EH (cell line): ENCODE results near the gene ACOT12.

Experiments
- DNase-seq: peaks from one replicate; pipeline ENCODE4 v3.0.0-alpha.2; 2015; ENCODE audit warnings: low read depth

ACOT12 gene

DNA sequence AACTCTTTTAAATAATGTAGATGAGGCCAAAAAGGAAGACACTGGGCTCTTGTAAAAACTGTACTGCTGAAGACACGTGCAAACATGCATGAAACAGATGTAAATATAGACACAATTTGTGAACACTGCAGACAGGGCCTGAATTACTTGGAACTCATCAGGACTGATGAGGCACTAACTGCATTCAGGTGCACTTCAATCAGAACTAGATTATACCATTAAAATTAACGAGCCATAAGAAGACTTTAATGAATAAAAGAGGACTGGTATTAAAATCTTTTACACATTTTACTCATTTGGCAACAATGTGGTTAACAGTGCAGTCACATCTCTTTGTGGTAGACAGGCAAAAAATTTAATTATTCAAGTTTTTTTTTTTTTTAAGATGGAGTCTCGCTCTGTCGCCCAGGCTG is 105.9 kb downstream of the ACOT12 start:
- DNase-seq = no peak

GRCh38 chr5:81286059-81286617 is 107.8 kb downstream of the ACOT12 start:
- no peak for DNase-seq

DNA sequence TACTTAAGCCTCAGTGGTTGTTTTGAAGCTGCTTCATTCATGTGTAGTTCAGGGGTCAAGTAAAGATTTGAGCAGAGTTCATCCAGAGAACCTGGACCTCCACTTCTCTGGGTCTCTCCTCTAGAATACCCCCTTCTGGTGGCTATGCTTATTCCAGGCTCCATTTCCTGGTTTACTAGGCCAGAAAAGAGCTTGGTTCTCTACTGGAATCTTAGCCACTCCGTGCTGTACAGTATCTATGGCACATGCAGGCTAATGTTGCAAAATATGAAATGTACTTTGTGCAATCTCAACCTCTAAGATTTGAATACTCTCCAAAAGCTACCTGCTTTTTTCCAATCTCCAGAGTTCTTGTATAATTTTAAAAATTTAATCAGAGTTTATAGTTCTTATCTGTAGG is 110.0 kb downstream of the ACOT12 start:
- no peak for DNase-seq
